Left ventricle myocardium inferior (tissue), 1 donor: ENCODE measurements around the gene ONECUT3. TPM values are rescaled to one million over a fixed set of nuclear protein-coding genes. Genes with fewer than 3 reads are reported as not detected.

Source experiments
- DNase-seq: peaks from one replicate; pipeline ENCODE4 v3.0.0-alpha.2; 2020
- H3K27ac ChIP-seq: fragments of 200-600 bp; replicated peaks from 2 replicates; pipeline ENCODE4 v1.8.0; 2021
- H3K27me3 ChIP-seq: fragments of 200-600 bp; 2 replicates; pipeline ENCODE4 v1.8.0; 2021; ENCODE audit warnings: low read depth
- H3K36me3 ChIP-seq: fragments of 200-600 bp; 2 replicates; pipeline ENCODE4 v1.8.0; 2021
- H3K4me1 ChIP-seq: fragments of 200-600 bp; 2 replicates; pipeline ENCODE4 v1.8.0; 2021
- H3K4me3 ChIP-seq: fragments of 200-600 bp; 2 replicates; pipeline ENCODE4 v1.8.0; 2021; ENCODE audit warnings: mild to moderate bottlenecking, moderate library complexity
- H3K9me3 ChIP-seq: fragments of 200-600 bp; replicated peaks from 2 replicates; pipeline ENCODE4 v1.8.0; 2021
- intact Hi-C: fragments of 100-400 bp; cut with micrococcal nuclease; formaldehyde crosslinking; loops from one replicate; pipeline ENCODE4 v1.11.0; 2022
- microRNA-seq: library from miRNA; unstranded; fragments of <30 nt; microRNA quantifications from one replicate; pipeline ENCODE4 v1.2.0, GENCODE V29; 2020
- total RNA-seq: library from RNA; stranded (reverse); fragmentation: NEBNext Ultra II Directional; extraction: Animal tissue kit (Norgen Biotek cat#: 25700); gene quantifications from one replicate; pipeline ENCODE4 v1.2.1, GENCODE V29; 2021
- TF ChIP-seq, protein P1 (sequence below): fragments of 200-600 bp; IDR thresholded peaks from 2 replicates; pipeline ENCODE4 v1.8.0; 2021; ENCODE audit warnings: antibody characterized with exemption, mild to moderate bottlenecking, borderline replicate concordance
- donor health status: DM: no; HTN: yes; CAD: no; lungs with severe emphysema.

ONECUT3 gene
- total RNA-seq, 1 donor from 2014 or later: not detected

DNA sequence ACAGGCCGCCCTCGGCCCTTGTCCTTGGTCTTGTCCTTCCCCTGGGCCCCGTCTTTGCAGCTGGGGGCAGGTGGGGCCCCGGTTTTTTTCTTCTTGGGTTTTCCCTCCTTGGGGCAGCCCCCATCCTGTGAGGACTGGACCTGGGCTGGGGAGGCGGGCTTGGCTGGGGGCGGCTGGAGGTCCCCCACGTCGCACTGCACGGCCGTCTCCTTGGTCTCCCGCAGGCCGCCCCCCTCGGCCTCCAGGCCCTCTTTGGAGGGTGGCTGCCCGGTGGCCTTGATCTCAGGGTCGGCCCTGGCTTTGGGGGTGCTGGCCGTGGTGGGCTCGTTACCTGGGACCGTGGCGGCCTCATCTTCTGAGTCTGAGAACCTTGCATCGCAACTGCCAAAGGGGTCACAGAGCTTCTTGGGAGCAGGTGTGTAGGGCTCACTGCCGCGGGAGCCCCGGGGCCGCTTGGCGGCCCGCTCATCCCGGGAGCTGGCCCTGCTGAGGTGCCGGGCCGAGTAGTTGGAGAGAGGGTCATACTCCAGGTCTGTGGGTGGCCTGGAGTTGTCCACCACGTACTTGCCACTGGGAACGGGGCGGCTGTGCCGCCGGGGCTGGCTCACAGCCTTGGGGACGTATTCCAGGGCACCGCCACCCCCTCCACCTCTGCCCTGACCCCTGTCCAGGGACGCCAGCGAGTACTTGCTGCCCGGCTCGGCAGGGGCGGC is 74.4 kb downstream of the ONECUT3 start:
- peaks cover 65% of the 10 kb centered on the region for H3K36me3 ChIP-seq
- intact Hi-C loops: no loop called here
- DNase-seq: no peak

DNA sequence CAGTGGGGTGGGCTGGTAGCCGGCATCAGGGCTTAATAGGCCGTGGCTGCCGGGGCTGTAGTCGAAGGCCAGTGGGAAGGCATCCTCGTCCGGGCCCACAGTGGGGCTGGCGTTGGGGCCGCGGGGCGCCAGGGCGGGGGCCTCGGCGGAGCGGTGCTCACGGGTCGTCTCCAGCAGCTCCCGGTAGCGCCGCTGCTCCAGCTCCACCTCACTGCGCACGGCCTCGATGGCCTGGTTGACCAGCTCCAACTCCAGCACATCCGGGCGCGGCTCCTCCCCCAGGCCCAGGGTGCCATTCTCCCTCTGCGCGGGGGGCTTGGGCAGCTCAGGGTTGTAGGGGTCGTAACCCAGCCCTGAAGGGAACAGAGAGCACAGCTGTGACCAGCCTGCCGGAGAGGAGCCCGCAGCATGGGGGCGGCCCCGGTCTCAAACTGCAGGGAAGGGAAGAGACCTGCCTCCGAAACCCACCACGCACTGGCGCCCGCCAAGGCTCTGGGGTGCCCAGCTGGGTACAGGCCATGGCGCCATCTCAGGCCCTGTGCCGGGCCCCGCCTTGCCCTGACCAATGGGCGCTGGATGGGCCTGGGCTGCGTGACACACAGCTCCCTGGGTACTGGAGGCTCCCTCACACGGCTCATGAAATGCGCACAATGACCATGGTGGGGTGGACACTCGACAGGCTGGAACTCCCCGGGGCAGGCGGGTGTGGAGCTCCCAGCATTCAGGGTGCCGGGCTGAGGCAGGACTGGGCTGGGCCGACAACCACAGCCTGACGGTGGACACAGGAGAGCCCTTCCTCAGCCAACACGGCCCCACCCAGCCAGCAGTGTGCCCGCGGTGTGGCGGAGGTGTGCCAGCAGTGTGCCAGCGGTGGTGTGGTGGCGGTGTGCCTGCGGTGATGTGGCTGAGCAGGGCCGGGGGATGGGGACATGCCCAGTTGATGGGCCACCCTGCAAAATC is 75.3 kb downstream of the ONECUT3 start:
- Histone ChIP-seq H3K9me3 (no peaks in the 10 kb centered on the region), H3K4me3 (no peak overlapping the region), H3K4me1 (peaks cover 20% of the 10 kb centered on the region), H3K36me3 (peaks cover 57% of the 10 kb centered on the region), H3K27me3 (no peaks in the 10 kb centered on the region), H3K27ac (no peak overlapping the region)
- no peak for DNase-seq
- TF ChIP-seq, protein P1, sequence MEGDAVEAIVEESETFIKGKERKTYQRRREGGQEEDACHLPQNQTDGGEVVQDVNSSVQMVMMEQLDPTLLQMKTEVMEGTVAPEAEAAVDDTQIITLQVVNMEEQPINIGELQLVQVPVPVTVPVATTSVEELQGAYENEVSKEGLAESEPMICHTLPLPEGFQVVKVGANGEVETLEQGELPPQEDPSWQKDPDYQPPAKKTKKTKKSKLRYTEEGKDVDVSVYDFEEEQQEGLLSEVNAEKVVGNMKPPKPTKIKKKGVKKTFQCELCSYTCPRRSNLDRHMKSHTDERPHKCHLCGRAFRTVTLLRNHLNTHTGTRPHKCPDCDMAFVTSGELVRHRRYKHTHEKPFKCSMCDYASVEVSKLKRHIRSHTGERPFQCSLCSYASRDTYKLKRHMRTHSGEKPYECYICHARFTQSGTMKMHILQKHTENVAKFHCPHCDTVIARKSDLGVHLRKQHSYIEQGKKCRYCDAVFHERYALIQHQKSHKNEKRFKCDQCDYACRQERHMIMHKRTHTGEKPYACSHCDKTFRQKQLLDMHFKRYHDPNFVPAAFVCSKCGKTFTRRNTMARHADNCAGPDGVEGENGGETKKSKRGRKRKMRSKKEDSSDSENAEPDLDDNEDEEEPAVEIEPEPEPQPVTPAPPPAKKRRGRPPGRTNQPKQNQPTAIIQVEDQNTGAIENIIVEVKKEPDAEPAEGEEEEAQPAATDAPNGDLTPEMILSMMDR: no peak
- intact Hi-C loops: no loop called here

More for the DNA sequence above, 74.4 kb downstream of the ONECUT3 start:
- Histone ChIP-seq H3K27me3 (no peaks in the 10 kb centered on the region), H3K27ac (no peak overlapping the region), H3K4me3 (no peak overlapping the region), H3K9me3 (no peaks in the 10 kb centered on the region), H3K4me1 (peaks cover 15% of the 10 kb centered on the region)
- TF ChIP-seq, protein P1: no peak

DNA sequence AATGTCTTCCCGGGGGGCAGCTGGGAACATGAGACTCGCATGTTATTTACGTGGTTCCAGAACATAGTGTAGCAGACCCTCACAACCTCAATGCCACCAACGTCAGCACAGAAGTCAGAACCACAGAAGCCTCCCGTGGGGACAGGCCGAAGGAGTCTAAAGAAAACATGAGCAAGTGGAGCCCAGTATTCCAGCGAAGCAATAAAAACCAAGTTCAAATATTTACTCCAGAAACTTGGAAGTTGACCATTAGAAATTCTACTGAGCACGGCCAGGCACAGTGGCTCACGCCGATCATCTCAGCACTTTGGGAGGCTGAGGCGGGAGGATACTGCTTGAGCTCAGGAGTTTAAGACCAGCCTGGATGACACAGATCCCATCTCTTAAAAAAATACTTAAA is 76.7 kb downstream of the ONECUT3 start:
- no peaks in the 10 kb centered on the region for H3K27me3 ChIP-seq
- H3K9me3 ChIP-seq: no peaks in the 10 kb centered on the region
- no peak overlapping the region for H3K27ac ChIP-seq
- intact Hi-C loops: no loop called here
- TF ChIP-seq, protein P1: no peak
- peaks cover 34% of the 10 kb centered on the region for H3K4me1 ChIP-seq
- H3K4me3 ChIP-seq: no peak overlapping the region
- DNase-seq: no peak
- peaks cover 43% of the 10 kb centered on the region for H3K36me3 ChIP-seq

DNA sequence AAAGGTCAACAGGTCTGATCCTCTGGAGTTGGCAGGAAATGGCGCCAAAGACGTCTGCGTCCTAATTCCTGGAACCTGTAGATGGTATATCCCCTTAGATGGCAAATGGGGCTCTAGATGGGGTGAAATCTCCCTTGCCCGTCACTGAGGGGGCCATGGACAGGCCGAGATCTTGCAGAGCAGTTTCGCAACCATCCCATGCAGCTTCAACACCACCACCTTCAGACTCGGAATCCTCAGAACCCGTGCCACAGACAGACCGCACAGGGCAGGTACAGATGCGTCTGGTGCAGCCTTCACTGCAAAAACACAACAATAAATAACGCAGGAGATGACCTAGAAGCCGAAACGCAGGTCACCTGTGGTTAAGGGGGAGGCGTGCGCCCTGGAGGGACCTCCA is 77.3 kb downstream of the ONECUT3 start:
- H3K36me3 ChIP-seq: peaks cover 37% of the 10 kb centered on the region
- H3K4me1 ChIP-seq: peaks cover 39% of the 10 kb centered on the region
- TF ChIP-seq, protein P1: no peak
- no peaks in the 10 kb centered on the region for H3K9me3 ChIP-seq
- DNase-seq: no peak
- H3K27ac ChIP-seq: no peak overlapping the region
- H3K27me3 ChIP-seq: no peaks in the 10 kb centered on the region
- intact Hi-C loops: no loop called here
- no peak overlapping the region for H3K4me3 ChIP-seq

Small RNA genes lying within 50 kb of the gene (microRNA-seq; reads per million reads assigned to microRNA genes)
- gene MIR1909: not detected

Other genes with a start within 250 kb of the ONECUT3 start
- 36.8 TPM for gene ADAMTSL5, start 240.5 kb upstream of the ONECUT3 start, total RNA-seq
- gene PLK5, start 229.4 kb upstream of the ONECUT3 start, total RNA-seq: not detected
- 6.4 TPM for gene MEX3D, start 185.2 kb upstream of the ONECUT3 start, total RNA-seq
- gene MBD3, start 160.6 kb upstream of the ONECUT3 start, total RNA-seq: 48.6 TPM
- 942 TPM for gene UQCR11, start 148.0 kb upstream of the ONECUT3 start, total RNA-seq
- 18.4 TPM for gene TCF3, start 100.9 kb upstream of the ONECUT3 start, total RNA-seq
- 0.41 TPM for gene ATP8B3, start 58.8 kb downstream of the ONECUT3 start, total RNA-seq
- 17.7 TPM for gene REXO1, start 95.0 kb downstream of the ONECUT3 start, total RNA-seq
- 6.4 TPM for gene KLF16, start 110.1 kb downstream of the ONECUT3 start, total RNA-seq
- 55.6 TPM for gene ABHD17A, start 132.0 kb downstream of the ONECUT3 start, total RNA-seq
- 1.8 TPM for gene ADAT3, start 151.9 kb downstream of the ONECUT3 start, total RNA-seq
- 16.2 TPM for gene SCAMP4, start 151.9 kb downstream of the ONECUT3 start, total RNA-seq
- 24.5 TPM for gene CSNK1G2, start 187.7 kb downstream of the ONECUT3 start, total RNA-seq